ENCODE results near the gene PSAP. TPM values are rescaled to one million over a fixed set of nuclear protein-coding genes. Genes with fewer than 3 reads are reported as not detected.
A peak's percentile ranks its signal among the peaks of the same experiment; 100 is the strongest.

PSAP gene
- total and polyA plus RNA-seq, 4 donors, result 496 to 1,828 (median 1,097) TPM

GRCh38 chr10:71771821-71772617, 79.0 kb downstream of the PSAP start:
- 9% methylated on average over 2 of the region's 2 CpGs for WGBS, 2 donors
- ATAC-seq (ENCODE audit: insufficient read depth, low FRiP score), result no peak
- no peak overlapping the region for H3K9ac ChIP-seq (ENCODE audit: insufficient read depth in 1 of 2, low read length in 2 of 2)

GRCh38 chr10:71771204-71771603, 79.8 kb downstream of the PSAP start:
- no peaks in the 10 kb centered on the region for H3K36me3 ChIP-seq (ENCODE audit: control insufficient read depth in 4 of 4, insufficient read depth in 4 of 4, low read length in 4 of 4)
- H3K9ac ChIP-seq (ENCODE audit: insufficient read depth in 1 of 2, low read length in 2 of 2), result no peak overlapping the region
- no peak for TF ChIP-seq CTCF (IDR thresholded peaks at IDR 0.05; ENCODE audit: control extremely low read depth, extremely low read depth)
- H3K4me3 ChIP-seq, result no peak overlapping the region
- H3K27ac ChIP-seq (ENCODE audit: low read depth in 1 of 2, low read length in 1 of 2), result peak overlapping the region; percentile 91
- ATAC-seq (ENCODE audit: insufficient read depth, low FRiP score) (no peak), DNase-seq (no peak)
- H3K27me3 ChIP-seq (ENCODE audit: control insufficient read depth in 3 of 3, insufficient read depth in 3 of 3, low read length in 2 of 3), result peaks cover 0 to 2% (median 0%) of the 10 kb centered on the region in 3 donors
- H3K9me3 ChIP-seq (ENCODE audit: control insufficient read depth in 4 of 4, insufficient read depth in 3 of 4, low read length in 3 of 4), result peaks cover 0 to 2% (median 0%) of the 10 kb centered on the region in 4 donors
- H3K4me1 ChIP-seq (ENCODE audit: control insufficient read depth in 5 of 5, insufficient read depth in 5 of 5, low read length in 5 of 5), result peaks cover 4 to 49% (median 21%) of the 10 kb centered on the region in 5 donors
- 28 to 43% methylated on average over 2 of the region's 2 CpGs for WGBS, 2 donors

More at GRCh38 chr10:71771821-71772617, 79.0 kb downstream of the PSAP start:
- no peak for TF ChIP-seq CTCF (IDR thresholded peaks at IDR 0.05; ENCODE audit: control extremely low read depth, extremely low read depth)
- Histone ChIP-seq H3K27me3 (ENCODE audit: control insufficient read depth in 3 of 3, insufficient read depth in 3 of 3, low read length in 2 of 3) (peaks cover 0 to 2% (median 0%) of the 10 kb centered on the region in 3 donors), H3K36me3 (ENCODE audit: control insufficient read depth in 4 of 4, insufficient read depth in 4 of 4, low read length in 4 of 4) (no peaks in the 10 kb centered on the region), H3K27ac (ENCODE audit: low read depth in 1 of 2, low read length in 1 of 2) (peak overlapping the region; percentile 91), H3K9me3 (ENCODE audit: control insufficient read depth in 4 of 4, insufficient read depth in 3 of 4, low read length in 3 of 4) (peaks cover 0 to 2% (median 0%) of the 10 kb centered on the region in 4 donors), H3K4me1 (ENCODE audit: control insufficient read depth in 5 of 5, insufficient read depth in 5 of 5, low read length in 5 of 5) (peaks cover 4 to 44% (median 18%) of the 10 kb centered on the region in 5 donors), H3K4me3 (peak overlapping the region; percentile 80)
- no peak for DNase-seq

GRCh38 chr10:71770789-71771188, 80.3 kb downstream of the PSAP start:
- H3K27ac ChIP-seq (ENCODE audit: low read depth in 1 of 2, low read length in 1 of 2), result peak overlapping the region; percentile 91
- TF ChIP-seq CTCF (IDR thresholded peaks at IDR 0.05; ENCODE audit: control extremely low read depth, extremely low read depth), result no peak
- peaks cover 4 to 49% (median 22%) of the 10 kb centered on the region in 5 donors for H3K4me1 ChIP-seq (ENCODE audit: control insufficient read depth in 5 of 5, insufficient read depth in 5 of 5, low read length in 5 of 5)
- H3K36me3 ChIP-seq (ENCODE audit: control insufficient read depth in 4 of 4, insufficient read depth in 4 of 4, low read length in 4 of 4), result no peaks in the 10 kb centered on the region
- WGBS, 2 donors, result 26 to 60% methylated on average over 3 of the region's 3 CpGs
- H3K9me3 ChIP-seq (ENCODE audit: control insufficient read depth in 4 of 4, insufficient read depth in 3 of 4, low read length in 3 of 4), result peaks cover 0 to 2% (median 0%) of the 10 kb centered on the region in 4 donors
- DNase-seq, result no peak
- no peak overlapping the region for H3K4me3 ChIP-seq
- no peak overlapping the region for H3K9ac ChIP-seq (ENCODE audit: insufficient read depth in 1 of 2, low read length in 2 of 2)
- peaks cover 0 to 2% (median 0%) of the 10 kb centered on the region in 3 donors for H3K27me3 ChIP-seq (ENCODE audit: control insufficient read depth in 3 of 3, insufficient read depth in 3 of 3, low read length in 2 of 3)
- no peak for ATAC-seq (ENCODE audit: insufficient read depth, low FRiP score)
